ENCODE measurements around the gene TRAF3.

- TF ChIP-seq, protein P1, sequence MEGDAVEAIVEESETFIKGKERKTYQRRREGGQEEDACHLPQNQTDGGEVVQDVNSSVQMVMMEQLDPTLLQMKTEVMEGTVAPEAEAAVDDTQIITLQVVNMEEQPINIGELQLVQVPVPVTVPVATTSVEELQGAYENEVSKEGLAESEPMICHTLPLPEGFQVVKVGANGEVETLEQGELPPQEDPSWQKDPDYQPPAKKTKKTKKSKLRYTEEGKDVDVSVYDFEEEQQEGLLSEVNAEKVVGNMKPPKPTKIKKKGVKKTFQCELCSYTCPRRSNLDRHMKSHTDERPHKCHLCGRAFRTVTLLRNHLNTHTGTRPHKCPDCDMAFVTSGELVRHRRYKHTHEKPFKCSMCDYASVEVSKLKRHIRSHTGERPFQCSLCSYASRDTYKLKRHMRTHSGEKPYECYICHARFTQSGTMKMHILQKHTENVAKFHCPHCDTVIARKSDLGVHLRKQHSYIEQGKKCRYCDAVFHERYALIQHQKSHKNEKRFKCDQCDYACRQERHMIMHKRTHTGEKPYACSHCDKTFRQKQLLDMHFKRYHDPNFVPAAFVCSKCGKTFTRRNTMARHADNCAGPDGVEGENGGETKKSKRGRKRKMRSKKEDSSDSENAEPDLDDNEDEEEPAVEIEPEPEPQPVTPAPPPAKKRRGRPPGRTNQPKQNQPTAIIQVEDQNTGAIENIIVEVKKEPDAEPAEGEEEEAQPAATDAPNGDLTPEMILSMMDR (IDR thresholded peaks at IDR 0.05) = no peak
- no peak for TF ChIP-seq POLR2A (IDR thresholded peaks at IDR 0.05)
These were observed 78.9 kb downstream of the TRAF3 start for GRCh38 chr14:102856179-102856578.
